DMS 273 treated with DMSO at 0.1 percent for 48 hours (cell line): ENCODE measurements around the gene ARHGAP24.
"Not testable (repeated sequence)": the region's sequence is repeated elsewhere in the genome, so short reads cannot be mapped to it uniquely, and the experiment has no call there.

Experiments used
- DNase-seq: peaks from one replicate; lab custom pipeline; 2025; lab: John Stamatoyannopoulos, UW

ARHGAP24 gene

DNA sequence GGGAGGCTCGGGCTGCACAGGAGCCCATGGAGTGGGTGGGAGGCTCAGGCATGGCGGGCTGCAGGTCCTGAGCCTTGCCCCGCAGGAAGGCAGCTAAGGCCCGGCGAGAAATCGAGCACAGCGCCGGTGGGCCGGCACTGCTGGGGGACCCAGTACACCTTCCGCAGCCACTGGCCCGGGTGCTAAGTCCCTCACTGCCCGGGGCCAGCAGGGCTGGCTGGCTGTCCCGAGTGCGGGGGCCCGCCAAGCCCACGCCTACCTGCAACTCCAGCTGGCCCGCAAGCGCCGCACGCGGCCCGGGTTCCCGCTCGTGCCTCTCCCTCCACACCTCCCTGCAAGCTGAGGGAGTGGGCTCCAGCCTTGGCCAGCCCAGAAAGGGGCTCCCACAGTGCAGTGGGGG is 546.7 kb downstream of the ARHGAP24 start:
- DNase-seq, result not testable (repeated sequence)

DNA sequence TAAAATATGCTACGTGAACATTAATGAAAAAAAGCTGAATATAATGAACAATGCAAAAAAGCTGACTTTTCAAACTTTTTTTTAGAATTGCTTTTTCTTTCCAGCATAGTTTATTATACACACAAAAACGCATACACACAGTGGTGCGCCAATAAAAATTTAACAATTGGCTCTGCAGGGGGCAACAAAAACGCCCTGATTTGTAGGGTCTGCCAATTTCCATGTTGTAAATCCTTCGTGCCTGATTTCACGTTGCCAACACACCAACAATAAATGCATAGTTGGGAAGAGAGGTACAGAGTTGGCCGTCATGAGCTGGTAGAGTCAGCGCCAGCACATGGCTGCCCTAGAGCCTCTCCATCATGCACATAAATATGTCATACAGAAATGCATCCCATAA is 551.8 kb downstream of the ARHGAP24 start:
- no peak for DNase-seq

DNA sequence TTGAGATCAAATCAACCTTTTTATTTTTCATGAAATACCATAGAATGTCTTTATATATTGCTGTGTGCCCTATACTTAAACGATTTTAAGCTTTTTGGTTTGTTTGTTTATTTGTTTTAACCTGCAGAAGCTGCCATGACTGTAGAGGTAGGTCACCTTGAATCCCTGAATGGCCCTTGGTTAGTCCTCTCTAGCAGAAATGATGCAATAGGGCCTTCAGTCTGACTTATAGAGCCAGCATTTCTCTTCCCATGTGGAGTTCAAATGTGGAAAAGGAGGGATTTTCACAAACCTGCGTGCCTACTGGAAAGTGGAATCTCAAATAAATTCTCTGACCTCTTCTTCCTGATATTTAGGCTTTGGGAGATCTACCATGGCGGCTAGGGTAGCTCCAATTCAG is 557.0 kb downstream of the ARHGAP24 start:
- no peak for DNase-seq

DNA sequence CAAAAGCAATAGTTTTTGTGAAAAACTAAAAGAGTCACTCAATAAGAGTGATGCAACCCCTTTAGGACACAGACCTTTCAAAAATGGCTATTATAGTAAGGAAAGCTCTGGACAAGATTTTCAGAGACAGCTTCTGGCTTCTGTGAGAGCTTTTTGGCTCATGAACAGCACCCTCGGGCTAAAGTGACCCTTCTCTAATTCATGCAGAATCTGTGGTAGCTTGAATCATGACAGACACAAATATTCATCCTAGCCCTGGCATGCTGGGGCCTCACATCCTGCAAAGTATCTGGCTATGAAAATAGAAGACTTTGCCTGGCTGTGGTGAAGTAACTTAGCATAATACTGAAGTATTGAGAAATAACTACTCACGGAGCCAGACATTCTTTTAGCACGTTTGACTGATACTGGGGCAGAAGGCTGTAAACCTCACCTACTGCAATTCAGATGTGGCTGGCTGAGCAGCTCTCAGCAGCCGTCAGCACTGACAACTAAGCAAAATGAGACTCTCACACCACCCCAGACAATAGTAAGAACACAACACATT is 557.6 kb downstream of the ARHGAP24 start:
- no peak for DNase-seq

DNA sequence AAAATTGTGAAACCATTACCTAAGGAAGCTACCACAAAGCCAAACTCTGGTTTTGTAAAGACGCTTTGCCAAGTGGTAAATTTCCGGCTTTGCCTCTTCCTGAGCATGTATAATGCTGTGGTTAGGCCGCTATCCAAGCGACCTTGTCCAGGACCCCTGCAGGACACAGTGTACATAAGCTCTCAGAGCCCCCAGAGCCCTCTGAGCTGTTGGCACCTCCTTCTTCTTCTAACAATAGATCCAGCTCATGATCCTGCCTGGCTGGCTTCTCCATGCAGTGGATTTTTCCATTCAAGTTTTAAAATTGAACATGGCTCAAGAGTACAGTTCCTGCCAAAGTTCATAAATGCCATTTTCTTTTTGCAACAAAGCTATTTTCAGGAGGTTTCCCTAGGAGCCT is 558.2 kb downstream of the ARHGAP24 start:
- no peak for DNase-seq

DNA sequence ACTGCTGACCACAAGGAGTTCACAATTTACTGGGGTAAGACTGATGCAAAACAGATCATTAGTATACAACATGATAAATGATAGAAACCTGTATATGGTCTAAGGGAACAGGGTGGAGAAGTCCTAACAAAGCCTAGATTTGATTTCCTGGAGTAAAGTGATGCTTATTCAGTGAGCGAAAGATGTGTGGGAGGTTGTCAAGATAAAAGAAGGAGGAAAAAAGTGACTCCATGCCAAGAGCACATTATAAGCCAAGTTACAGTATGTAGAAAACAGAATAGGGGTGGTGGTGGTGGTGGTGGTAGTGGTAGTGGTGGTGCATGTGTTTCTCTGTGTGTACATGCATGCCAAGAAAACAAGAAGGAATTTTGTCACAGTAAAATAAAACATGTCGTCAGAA is 559.7 kb downstream of the ARHGAP24 start:
- DNase-seq, result no peak

DNA sequence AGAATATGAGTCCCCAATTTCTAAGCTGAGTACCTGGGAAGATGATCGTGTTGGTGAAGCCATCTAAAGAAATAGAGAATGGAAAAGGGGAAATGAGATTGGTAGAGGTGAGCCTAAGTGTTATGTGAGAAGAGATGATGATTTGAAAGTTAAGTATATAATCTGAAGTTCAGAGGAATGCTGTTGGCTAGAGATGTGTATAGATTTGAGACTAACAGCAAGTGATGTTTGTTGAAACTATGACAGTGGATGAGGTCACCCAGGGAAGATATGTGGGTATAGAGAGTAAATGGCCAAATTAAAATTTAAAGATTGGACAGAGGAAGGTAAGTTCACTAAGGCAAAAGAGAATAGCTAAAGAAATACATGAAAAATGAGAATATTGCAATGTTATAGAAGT is 560.7 kb downstream of the ARHGAP24 start:
- DNase-seq, result no peak

DNA sequence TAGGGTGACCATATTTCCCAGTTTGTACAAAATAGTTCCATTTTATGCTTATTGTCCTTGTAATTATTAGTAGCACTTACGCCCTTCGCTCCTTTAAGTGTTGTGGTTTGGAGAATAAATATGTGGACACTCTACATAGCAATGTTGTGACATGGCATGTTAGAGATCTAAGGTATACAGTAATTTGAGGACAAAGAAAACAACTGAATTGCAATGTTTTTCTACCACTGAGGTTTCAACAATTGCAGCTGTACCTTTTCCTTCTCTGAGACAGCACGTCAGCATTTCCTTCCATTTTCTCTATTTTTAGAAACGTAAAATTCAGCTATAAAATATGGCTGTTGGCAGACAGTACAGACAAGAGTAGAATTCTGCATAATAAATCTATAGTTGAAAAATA is 561.8 kb downstream of the ARHGAP24 start:
- DNase-seq, result no peak

DNA sequence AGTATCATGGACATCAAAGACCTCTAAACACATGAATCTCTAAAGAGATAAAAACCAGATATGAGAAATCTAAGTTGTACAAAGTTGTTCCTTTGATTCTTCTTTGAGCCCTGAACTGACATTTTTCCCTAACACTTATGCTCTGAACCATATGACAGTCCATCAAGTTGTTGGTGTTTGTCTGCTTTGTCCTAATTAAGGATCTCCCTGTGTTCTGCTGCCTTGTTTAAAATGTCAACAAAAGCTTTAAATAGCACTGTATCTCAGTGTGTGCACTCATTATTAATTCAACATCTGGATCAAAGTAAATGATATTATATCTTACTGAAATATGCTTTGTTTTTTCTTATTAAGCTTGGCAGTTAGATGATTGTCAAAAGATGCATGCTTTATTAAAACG is 563.1 kb downstream of the ARHGAP24 start:
- DNase-seq, result no peak

DNA sequence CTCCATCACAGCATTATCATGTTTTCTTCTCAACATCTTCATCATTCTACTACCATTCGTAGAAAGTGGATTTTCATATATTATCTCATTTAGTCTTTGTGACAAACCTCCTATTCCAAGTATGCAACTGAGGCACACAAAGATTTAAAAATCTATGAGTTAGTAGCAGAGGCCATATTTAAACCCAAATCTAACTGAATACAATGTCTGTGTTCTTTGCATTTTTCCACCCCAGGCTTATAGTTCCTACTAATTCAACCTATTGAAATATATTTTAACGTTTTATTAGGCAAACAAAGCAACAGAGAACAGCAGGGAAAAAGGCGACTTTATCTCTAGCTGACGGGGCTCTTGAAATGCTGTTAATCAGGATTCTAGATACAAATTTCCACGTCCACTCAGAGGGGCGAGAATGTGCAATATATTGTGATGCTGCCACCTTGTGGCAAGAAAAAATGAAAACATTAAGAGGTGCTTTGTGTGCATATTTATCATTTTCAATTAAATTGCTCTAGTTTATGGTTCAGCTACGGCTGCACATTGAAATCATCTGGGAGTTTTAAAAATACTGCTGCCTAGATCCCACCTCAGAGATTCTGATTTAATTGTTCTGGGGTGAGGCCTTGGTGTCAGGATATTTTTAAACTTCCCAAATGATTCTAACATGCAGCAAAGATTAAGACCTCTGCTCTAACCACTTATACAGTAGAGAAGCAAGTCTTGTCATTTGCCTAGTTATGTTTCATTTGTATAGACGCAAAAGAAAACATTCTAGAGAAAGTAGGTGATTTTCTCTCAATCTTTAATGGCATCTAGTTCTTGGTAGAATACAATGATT is 569.0 kb downstream of the ARHGAP24 start:
- peak; percentile 3 for DNase-seq

DNA sequence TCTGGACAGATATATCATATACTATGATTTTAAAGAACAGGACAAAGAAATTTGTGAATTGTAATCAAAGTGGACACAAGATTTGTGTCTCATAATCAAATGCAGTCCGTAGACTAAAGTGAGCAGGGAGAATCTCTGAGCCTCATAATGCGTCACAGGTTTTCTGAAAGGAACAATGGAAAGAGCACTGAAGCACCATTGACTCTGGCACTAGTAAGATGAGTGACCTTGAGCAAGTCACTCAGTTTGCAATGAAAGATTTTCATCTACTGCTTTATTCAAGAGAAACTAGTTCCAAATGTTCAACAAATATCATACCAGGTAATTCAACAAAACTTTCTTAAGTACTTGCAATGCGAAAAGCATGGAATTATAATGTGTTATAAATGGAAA is 569.6 kb downstream of the ARHGAP24 start:
- DNase-seq, result no peak

DNA sequence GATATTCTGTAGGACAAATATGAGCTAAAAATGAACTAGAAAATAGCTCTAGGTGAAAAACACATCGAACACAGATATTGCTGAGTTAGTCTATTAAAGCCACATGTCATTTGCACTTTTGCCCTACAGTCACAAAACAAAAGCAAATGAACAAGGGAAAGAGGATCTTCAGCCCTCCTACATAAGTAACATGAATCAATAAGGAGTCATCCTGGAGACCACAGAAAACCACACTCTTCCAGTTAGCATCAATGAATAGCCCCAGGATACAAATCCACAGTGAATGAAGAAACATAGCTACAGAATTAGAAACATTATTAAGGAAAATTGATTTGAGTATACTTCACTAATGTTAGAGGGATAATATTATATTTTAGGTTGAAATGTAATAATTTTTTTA is 573.5 kb downstream of the ARHGAP24 start:
- DNase-seq, result no peak

DNA sequence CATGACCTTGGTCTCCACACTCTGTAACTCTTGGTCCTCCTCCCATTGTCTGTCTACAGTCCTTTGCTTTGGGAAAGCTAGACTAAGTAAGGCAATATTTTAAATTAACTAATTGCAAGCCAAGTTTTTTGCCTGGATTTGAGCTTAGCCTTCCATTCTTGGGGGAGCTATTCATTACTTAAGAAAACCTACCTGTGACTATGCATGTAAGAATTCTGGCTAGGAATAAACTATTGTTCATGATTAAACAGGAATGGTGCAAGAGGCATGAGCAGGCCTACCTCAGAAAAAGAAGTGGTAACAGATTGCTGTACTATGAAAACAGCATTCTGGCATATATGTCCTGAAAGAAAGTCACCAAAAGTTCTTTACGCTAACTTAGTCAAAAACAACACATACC is 575.5 kb downstream of the ARHGAP24 start:
- DNase-seq, result no peak
